NCI-H82 treated with DMSO at 0.1 percent for 48 hours (cell line): ENCODE data around the gene RARRES2.
"Not testable (repeated sequence)": the region's sequence is repeated elsewhere in the genome, so short reads cannot be mapped to it uniquely, and the experiment has no call there.

Experiments
- DNase-seq: peaks from one replicate; lab custom pipeline; 2025; ENCODE audit not compliant: unreplicated experiment; lab: John Stamatoyannopoulos, UW

Gene RARRES2

DNA sequence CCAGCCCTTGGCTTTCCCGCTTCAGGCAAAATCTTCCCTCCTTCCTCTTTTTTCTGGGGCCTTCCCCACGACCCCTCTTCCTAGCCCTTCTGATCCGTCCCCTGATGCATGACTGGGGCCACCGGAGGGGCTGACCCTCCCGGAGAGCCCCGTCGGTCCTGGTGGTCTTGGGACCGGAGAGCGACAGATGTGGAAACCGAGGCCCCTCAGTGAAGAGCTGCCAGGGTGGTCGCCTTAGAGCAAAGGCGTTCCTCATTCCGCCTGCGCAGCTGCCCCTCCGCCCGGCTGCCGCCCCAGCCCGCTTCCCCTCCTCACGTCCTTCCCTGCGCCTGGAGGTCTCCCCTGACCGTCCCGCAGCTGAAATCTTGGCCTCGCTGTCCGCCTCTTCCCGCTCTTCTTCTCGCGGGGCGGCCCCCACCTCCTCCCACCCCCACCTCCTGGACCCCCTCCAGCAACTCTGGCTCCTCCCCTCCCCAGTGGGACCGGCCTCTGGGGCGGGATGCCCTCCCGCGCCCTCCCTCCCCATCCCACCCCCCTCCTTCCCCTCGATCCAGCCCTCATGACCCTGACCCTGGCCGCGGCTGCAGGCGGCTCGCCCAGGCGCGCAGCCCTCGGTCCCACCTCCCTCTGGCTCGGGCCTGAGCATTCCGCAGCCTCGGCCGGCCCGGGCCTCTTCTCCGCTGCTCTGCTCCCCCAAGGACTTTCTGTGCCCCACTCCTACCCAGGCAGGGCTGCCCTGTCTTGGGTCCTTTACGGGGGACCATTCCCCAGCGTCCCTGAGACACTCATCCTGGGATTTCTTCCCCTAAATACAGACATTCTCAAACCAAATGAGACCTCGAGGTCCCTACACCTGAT, at the start of gene RARRES2:
RARRES2 (minus strand) TSS at position 367 of the 858 bp plus-strand sequence. CDS start 1,020 bp downstream, outside the sequence.
- DNase-seq: no peak

DNA sequence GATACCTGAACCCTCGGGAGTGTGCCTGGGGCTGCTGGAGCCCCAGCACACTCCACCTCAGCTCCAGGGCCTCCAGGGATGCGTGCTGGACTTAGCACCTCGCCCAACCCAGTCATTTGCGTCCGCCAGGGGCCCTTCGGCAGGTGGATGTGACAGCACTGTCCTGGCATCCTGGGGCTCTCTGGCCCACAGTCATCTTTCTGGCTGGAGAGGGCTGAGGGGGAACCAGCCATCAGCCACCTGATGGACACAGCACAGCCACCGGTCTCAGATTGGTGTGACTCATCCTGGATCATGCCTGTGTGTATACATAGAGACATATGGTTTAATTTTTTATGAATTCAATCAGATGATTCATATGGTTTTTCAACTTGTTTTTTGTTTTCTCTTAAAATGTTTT, 48.8 kb upstream of the RARRES2 start:
- no peak for DNase-seq

DNA sequence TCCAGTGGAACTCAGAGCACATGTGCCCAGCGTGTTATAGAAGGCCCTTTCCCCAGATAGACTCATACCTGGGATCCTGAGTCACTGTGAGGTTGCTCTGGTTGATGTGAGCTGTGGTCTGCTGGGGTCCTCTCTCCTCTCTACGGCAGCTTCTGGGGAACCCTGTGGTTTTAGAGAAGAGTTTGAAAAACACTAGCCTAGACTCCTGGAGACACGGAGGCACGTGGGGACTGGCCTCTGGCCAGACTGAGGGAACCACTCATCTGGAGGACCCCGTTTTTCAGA, 48.0 kb upstream of the RARRES2 start:
- DNase-seq: no peak

DNA sequence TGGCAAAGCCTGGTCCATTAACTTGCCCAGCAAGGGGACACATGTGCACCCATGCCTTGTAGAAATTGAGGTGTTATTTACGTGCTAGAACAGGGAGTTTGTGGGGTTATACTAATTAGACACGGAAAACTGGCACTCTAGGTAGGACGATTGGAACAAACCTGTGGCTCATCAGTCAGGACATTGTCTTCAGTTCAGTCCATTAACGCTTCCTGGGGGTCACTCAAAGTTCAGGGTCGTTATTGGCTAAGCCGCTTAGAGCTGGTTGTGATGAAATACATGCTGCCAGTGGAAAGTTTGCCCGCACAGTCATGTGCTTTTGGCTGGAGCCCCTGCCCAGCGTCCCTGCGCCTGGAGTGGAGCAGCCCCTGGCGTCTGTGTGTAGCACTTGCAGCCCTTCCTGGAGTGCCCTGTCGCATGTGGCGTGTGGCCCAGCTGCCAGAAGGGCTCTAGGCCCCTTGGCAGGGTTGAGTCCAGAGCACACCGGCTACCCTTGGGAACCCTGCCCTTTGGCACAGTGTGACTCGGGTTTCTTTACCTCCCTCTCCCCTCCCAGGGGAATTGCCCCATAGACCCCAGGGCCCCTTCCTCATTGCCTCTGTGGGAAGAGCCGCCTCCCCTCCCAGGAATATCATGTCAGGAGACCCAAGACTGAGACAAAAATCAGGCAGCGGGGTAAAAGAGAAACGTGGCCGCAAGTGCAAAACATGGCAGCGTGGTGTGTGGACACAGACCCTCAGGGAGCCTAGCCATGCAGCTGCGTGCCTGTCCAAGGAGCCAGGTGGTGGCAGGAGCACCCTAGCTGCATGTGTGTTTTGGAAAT, 47.5 kb upstream of the RARRES2 start:
- peak; percentile 88 for DNase-seq

DNA sequence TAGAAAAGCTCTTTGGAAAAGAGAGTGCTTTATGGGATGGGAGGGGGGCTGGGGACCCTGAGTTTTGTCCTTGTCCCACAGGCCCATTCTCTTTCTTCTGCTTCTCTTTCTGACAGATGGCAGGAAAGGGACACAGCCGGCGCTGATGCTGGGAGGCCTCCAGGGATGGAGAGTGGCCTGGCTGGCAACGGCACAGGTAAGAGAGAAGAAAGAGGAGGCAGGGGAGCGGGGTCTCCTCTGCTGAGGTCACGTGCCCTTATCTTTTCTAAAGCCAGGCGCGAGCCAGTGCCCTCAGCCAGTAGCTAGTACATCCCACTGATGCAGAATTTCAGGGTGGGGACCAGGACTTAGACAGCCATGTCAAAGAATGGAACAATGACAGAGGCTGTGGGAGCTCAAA, 46.9 kb upstream of the RARRES2 start:
- DNase-seq: no peak

DNA sequence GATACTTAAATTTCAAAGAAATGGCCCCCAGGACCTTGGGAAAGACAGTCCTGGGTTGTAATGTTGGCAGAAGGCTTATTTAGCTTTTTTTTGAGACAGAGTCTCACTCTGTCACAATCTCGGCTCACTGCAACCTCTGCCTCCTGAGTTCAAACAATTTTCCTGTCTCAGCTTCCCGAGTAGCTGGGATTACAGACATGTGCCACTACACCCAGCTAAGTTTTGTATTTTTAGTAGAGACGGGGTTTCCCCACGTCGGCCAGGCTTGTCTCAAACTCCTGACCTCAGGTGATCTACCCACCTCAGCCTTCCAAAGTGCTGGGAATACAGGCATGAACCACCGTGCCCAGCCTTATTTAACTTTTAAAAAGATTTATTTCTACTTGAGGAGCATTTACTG, 44.5 kb upstream of the RARRES2 start:
- not testable (repeated sequence) for DNase-seq

DNA sequence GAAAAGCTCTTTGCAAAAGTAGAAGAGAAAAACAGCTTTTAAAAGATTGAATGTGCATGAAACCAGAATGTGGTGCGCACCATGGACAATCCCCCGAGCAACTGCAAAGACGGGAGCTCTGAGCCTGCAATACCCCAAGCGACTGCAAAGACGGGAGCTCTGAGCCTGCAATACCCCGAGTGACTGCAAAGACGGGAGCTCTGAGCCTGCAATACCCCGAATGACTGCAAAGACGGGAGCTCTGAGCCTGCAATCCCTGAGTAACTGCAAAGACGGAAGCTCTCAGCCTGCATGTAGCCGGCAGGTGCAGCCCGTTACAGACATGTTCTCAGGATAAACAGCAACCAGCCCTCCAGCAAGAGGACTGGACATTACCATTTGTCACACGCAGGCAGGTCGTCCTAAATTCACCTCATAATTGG, 43.9 kb upstream of the RARRES2 start:
- no peak for DNase-seq

DNA sequence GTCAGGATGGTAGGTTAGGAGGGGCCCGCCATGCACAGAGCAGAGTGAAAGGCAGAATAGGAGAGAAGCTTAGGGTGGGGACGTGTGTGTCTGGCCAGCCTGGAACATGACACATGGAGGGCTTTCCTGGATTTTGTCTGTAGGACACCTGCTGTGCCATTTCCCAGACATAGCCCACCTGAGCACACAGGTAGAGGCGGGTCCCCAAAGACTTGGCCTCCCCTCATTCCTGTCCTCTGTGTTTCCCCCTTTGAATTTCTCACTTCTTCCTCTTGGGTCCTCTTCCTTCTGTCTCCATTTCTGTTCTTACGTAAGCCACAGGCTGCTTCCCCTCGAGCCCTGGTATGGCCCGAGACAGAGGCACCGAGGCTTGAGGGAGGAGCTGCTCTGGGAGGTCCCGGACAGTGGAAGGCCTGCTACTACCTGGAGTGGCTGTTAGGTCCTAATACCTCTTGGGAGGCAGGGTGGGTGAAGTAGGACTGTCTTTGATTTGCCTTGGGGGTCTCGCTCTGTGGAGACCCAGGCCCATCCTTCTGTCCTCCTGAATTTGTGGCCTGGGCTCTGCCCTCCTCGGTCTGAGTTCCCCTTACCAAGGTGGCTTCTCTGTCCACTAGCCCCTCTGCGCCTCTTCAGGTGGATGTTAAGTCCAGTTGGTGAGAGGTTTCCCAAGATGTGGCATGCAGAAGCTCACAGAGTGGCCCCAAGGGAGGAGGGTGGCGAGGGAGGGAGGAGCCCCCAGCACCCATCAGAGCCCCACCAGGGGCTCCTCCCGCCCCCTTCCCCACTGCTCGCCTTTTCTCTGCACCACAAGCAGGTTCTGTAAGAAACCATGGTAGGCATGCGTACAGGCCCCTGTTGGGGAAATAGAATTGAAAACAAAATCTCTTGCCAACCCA, 43.2 kb upstream of the RARRES2 start:
- no peak for DNase-seq

DNA sequence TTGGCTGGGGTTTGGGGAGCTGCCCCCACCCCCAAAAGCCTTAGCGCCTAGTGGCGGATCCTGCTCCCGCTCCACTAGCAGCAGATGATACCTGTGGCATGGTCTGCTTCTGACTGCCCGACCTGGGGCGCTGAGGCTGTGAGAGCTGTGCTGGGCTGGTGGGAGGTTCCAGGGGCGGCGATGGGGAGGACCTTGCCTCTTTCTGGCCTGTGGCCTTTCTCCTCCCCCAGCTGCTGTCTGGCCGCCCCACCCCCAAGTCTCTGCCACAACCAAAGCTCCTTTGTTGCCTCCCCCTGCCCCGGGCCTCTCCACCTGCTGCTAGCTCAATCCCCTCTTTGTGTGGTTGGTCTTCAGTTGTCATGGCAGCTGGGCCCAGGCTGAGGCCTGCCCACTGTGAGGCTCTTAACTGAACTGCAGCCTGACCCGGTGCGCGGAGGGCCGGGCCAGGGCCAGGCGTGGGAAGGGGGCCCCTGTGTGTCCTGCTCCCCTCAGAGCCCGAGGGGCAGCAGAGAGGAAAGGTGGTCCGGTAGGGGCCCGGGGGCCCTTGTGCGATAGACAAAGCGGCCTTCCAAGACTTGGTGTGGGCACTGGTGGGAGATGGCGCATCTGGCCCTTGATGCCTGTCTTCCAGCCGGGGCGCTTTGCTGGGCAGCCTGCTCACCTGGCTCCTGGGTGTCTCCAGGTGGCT, 42.4 kb upstream of the RARRES2 start:
- DNase-seq: peak; percentile 94

DNA sequence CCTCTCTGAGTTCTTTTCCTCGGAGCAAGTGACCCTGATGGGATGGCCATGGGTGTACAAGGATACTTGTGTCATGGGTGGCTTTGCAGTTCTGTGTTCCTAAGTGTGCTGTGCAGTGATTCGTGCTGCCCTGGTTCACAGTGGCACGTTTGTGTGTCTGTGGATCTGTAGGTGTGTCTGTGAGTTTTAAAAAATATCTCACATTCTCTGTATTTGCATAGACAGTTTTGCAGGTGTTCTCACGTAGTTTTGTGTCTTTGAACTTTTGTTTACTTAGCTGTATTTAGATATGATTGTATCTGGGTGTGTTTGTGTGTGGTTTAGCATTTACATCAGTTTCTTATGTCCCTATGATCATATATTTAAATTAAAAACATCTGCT, 41.4 kb upstream of the RARRES2 start:
- DNase-seq: no peak

DNA sequence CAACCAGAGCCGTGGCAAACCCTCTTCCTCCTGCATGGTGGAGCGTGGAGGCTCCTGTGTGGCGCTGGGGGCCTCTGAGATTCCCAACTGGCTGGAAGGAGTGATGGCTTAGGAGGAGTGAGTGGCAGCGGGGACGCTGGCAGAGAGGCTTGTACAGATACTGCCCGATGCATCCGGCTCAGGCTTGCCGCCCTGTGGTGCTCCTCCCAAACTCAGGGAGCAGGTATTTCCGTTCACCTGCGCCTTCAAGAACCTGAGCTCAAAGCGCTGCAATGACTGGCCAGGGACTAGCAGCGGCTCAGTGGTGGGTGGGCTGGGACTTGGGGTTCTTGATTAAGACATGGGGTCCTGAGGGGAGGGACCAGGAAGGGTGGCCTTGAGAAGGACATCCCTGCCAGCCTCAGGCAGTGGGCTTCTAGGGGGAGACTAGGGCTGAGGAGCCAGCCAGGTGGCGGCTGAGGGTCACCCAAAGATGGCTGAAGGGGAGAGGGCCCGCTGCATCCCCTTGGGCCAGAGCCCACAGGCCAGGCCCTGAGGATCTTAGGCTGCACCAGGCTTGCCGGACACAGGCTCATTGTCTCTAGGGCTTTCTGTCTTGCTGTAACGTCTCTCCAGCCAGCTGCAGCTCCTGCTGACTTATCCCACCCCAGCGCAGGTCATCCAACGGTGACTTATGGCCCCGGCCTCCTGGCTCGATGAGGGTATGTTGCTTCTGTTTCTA, 40.9 kb upstream of the RARRES2 start:
- DNase-seq: no peak

DNA sequence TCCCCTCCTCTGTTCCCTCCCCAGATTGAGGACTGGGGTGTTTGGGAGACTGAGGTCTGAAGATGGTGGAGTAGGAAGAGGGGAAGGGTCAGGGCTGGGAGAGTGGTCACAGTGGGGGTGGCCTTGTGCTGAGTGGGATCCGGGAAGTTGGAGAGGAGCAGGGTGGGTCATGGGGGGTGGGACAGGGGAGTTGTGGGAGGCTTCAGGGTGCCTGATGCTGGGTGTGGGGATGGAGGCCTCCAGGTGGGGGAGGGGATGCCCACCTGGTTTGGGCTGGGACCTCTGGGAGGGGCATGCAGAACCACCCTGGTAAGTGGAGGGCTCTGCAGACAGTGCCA, 40.3 kb upstream of the RARRES2 start:
- DNase-seq: no peak

DNA sequence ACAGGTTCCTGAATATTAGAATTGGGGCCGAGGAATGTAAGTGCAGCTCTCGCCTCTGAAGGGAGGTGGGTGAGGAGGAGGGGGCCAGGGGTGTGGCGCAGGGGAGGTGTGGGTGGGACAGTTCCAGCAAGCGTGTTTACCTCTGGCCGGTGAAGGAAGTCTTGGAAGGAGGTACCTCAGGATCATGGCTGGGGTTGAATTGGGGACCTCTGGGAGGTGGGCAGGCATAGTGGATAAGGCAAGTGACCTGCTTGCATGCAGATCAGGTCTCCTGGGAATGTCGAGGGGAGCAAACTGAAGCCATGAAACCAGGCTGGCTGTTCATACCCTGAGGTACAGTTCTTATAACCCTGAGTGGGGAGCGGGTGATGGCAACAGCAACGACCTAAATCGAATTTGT, 39.7 kb upstream of the RARRES2 start:
- DNase-seq: no peak

DNA sequence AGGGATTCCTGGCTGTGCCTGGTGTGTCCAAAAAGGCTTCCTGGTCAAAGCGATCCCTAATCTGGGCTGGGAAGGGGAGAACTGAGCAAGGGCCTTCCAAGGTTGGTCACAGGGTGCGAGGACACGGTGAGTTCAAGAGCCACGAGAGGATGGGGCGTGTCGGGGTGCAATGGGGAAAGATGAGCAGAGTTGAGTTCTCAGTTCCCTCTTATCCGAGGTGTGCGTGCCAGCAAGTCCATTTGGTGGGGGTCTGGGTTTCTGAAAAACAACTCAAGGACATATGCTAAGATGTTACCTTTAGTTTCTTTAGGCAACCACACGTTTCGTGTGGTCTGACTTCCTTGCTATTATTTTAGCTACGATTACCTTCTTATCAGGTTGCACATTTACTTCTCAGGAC, 39.0 kb upstream of the RARRES2 start:
- no peak for DNase-seq

DNA sequence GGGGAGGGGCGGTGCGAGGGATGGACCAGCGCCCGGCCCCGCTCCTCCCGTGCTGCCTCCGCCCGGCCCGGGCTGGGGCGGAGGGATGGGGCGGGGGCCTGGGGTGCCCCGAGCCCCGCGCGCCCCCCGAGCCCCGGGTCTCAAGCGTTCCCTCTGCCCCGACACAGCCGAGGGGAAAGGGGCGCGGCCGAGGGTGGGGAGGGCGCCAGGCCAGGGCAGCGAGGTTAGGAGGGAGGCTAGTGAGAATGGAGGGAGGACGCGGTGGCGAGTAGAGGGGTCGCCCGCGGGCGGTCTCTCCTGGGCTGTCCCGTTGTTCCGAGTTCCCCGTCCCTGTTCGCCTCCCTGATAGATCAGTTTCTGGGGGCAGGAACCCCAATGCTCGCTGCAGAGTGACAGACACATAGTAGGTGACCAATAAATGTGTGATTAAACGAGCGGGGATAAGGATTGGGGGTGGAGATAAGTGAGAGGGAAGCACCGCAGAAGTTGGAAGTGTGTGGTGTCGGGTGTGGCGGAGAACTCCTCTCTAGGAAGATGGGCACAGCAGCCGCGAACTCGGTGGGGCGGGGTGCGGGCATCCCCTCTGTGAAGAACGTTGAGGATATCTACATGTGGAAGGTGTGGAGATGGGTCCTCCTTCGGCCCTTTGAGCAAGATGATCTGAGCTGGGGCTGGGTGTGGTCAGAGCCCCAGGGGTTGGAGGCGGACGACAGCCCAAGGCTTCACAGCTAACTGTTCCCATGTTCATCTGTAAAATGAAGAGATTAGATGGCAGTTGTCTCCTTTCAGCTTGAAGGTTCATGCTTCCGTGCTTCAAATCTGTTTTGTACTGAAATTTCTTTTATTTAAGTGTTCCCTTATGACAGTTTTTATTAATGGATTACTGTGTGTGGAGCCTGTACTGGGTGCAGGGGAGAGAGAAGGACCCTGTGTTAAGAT, 38.3 kb upstream of the RARRES2 start:
- DNase-seq: no peak

DNA sequence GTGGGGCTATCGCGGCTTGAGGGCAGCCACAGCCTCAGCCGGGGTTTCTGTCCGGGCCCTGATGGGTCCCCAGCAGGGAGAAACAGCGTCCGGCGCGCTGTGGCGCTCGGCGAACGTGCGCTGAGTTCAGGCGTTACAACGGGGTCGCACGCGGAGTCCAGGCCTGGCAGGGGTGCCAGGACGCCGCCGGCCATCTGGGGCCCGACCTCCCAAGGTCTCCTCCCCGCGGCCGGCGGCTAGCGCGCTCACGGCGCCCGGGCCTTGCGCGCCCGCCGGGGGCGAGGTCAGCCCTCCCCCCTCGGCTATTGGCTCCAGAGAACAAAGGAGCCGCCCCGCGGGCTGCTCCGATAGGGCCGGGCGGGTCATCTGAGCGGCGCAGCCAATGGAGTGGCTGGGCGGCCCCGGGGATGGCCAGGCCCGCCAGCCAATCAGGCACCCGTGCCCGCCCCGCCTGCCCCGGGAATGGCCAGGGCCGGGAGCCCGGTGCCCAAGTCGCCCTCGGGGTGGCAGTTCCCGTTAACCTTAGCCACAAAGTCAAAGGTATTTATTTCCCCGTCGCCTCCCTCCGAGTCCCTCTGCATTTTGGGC, 37.5 kb upstream of the RARRES2 start, which contains the start of gene ZNF775:
ZNF775 (plus strand) TSS at position 478 of the 588 bp plus-strand sequence. CDS start 9,141 bp downstream, outside the sequence.
- peak; percentile 85 for DNase-seq

DNA sequence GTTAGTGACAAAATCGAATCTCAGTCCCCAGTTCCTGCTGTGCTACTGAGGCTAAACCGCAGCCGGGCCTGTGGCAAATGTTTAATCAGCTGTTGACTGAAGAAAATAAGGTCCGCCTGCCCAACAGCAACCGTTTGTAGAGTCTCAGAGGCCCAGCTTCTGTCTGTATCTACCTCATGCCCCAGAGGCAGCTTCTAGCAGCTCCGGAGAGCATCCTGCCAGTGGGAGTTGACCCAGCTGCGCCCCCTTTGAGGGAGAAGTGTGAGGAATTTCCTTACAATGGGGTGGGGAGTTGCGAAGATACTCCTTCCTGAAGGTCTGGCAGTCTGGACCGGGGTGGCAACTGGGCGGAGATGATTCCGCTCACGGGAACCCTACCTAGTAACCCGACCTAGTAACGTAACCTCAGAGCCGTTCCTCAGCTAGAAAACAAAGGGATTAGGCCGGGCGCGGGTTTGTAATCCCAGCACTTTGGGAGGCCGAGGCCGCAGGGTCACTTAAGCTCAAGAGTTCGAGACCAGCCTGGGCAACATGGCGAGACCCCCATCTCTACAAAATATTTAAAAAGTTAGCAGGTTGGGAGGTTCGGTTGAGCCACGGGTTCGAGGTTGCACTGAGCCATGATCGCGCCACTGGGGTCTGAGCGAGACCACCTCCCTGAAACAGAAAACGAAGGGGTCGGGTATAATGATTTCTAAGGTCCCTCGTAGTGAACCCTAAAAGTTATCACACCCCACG, 36.9 kb upstream of the RARRES2 start:
- peak; percentile 79 for DNase-seq

DNA sequence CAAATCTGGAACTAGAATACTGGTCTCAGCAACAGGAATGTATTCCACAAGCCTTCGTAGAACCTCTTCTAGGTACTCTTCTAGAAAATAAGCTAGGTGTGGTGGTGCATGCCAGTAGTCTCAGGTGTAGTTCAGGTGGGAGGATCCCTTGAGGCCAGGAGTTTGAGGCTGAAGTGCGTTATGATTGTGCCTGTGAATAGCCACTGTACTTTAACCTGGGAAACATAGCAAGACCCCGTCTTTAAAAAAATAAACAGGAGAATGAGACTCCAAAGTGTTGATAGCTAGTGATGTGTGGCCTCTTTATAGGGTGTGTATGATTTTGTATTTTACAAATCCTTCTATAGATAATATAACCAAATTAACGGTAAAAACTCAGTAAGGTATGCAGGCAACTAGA, 36.2 kb upstream of the RARRES2 start:
- no peak for DNase-seq
